CD14-positive monocyte (primary cell): ENCODE results near the gene AKAP9. TPM values are rescaled to one million over a fixed set of nuclear protein-coding genes. Genes with fewer than 3 reads are reported as not detected.
"Not testable (repeated sequence)": the region's sequence is repeated elsewhere in the genome, so short reads cannot be mapped to it uniquely, and the experiment has no call there.

ENCODE experiments used
- DNase-seq, 3 donors: peaks; one replicate each; pipeline ENCODE4 v3.0.0-alpha.2; 2011 to 2022
- H2AFZ ChIP-seq: 2 replicates; pipeline ENCODE4 v1.6.0; 2012; ENCODE audit warnings: mild to moderate bottlenecking, low read depth, low read length, inconsistent platforms; ENCODE audit not compliant: insufficient read depth, poor library complexity, severe bottlenecking
- H3K27ac ChIP-seq, 2 donors: 1 replicate in 1 of 2; 2 replicates in 1 of 2; pipeline ENCODE4 v1.5.1; 2012 to 2013; ENCODE audit warnings: low read length in 2 of 2, control low read depth in 1 of 2, inconsistent platforms in 1 of 2, low read depth in 1 of 2, mild to moderate bottlenecking in 1 of 2
- H3K27me3 ChIP-seq, 2 donors: one replicate each; pipeline versions ENCODE4 v1.6.0 to v1.6.1; 2011 to 2013; ENCODE audit warnings: low read length in 2 of 2; ENCODE audit not compliant: control insufficient read depth in 2 of 2, insufficient read depth in 2 of 2
- H3K36me3 ChIP-seq, 2 donors: replicated peaks in 1 of 2; 1 replicate in 1 of 2; 2 replicates in 1 of 2; pipeline versions ENCODE4 v1.5.1 to v1.6.1; 2012 to 2013; ENCODE audit warnings: low read length in 2 of 2, control low read depth in 1 of 2, inconsistent platforms in 1 of 2, mild to moderate bottlenecking in 1 of 2; ENCODE audit not compliant: insufficient read depth in 2 of 2, control insufficient read depth in 1 of 2
- H3K4me1 ChIP-seq, 2 donors: 1 replicate in 1 of 2; 2 replicates in 1 of 2; pipeline versions ENCODE4 v1.5.1 to v1.6.1; 2012 to 2013; ENCODE audit warnings: low read length in 2 of 2, control low read depth in 1 of 2, inconsistent platforms in 1 of 2, mild to moderate bottlenecking in 1 of 2, moderate library complexity in 1 of 2; ENCODE audit not compliant: insufficient read depth in 2 of 2, control insufficient read depth in 1 of 2
- H3K4me2 ChIP-seq: replicated peaks from 2 replicates; pipeline ENCODE3; 2012; ENCODE audit warnings: low read length, moderate library complexity, mild to moderate bottlenecking; ENCODE audit not compliant: poor library complexity, severe bottlenecking; ENCODE audit errors: extremely low read depth
- H3K4me3 ChIP-seq, 3 experiments: fragments of 200-600 bp in 1 of 3; sonication (generic) in 1 of 3; replicated peaks in 1 of 3; 1 replicate in 2 of 3; 2 replicates in 1 of 3; pipeline ENCODE4 v1.5.1; 2011 to 2013; ENCODE audit warnings: low read length in 3 of 3, mild to moderate bottlenecking in 3 of 3, control low read depth in 2 of 3, low read depth in 2 of 3, inconsistent platforms in 1 of 3, moderate library complexity in 1 of 3
- H3K79me2 ChIP-seq: 2 replicates; pipeline ENCODE4 v1.6.0; 2012; ENCODE audit warnings: mild to moderate bottlenecking, control low read depth, inconsistent platforms, low read length, moderate library complexity; ENCODE audit not compliant: insufficient read depth
- H3K9ac ChIP-seq: 2 replicates; pipeline ENCODE4 v1.6.0; 2017; ENCODE audit warnings: low read length, mild to moderate bottlenecking; ENCODE audit not compliant: insufficient read depth, poor library complexity, severe bottlenecking
- H3K9me3 ChIP-seq, 2 donors: replicated peaks in 1 of 2; 1 replicate in 1 of 2; 2 replicates in 1 of 2; pipeline versions ENCODE4 v1.5.1 to v1.6.1; 2012 to 2013; ENCODE audit warnings: low read length in 2 of 2, control low read depth in 1 of 2; ENCODE audit not compliant: control insufficient read depth in 1 of 2, insufficient read depth in 1 of 2
- H4K20me1 ChIP-seq: 2 replicates; pipeline ENCODE4 v1.6.0; 2012; ENCODE audit warnings: mild to moderate bottlenecking, low read length, control low read depth, moderate library complexity; ENCODE audit not compliant: insufficient read depth
- H3K27ac Mint-ChIP-seq, 7 donors: one replicate each; pipeline ENCODE4 v1.8.0; 2020; ENCODE audit warnings: mild to moderate bottlenecking in 7 of 7, mixed read lengths in 7 of 7, moderate library complexity in 6 of 7, inconsistent platforms in 2 of 7
- H3K27me3 Mint-ChIP-seq, 3 donors: one replicate each; pipeline ENCODE4 v1.8.0; 2021 to 2022; ENCODE audit warnings: low read depth in 3 of 3, mild to moderate bottlenecking in 3 of 3, mixed read lengths in 3 of 3, moderate library complexity in 3 of 3, inconsistent platforms in 1 of 3
- H3K36me3 Mint-ChIP-seq, 2 donors: one replicate each; pipeline ENCODE4 v1.8.0; 2020; ENCODE audit warnings: mixed read lengths in 2 of 2, inconsistent platforms in 1 of 2, mild to moderate bottlenecking in 1 of 2
- H3K4me1 Mint-ChIP-seq: one replicate; pipeline ENCODE4 v1.8.0; 2020; ENCODE audit warnings: mild to moderate bottlenecking, mixed read lengths
- H3K4me3 Mint-ChIP-seq, 2 donors: one replicate each; pipeline ENCODE4 v1.8.0; 2020; ENCODE audit warnings: mild to moderate bottlenecking in 2 of 2, mixed read lengths in 2 of 2, moderate library complexity in 1 of 2
- H3K9me3 Mint-ChIP-seq, 7 donors: one replicate each; pipeline ENCODE4 v1.8.0; 2020 to 2022; ENCODE audit warnings: mixed read lengths in 7 of 7, mild to moderate bottlenecking in 6 of 7, moderate library complexity in 6 of 7, inconsistent platforms in 2 of 7
- WGBS: methylation state at CpG from one replicate; pipeline ENCODE4 v1.1.5; 2013; ENCODE audit warnings: missing lambda C conversion rate; ENCODE audit not compliant: insufficient coverage; 5-methylcytosine and 5-hydroxymethylcytosine counted together
- intact Hi-C, 2 donors: fragments of 100-400 bp; cut with micrococcal nuclease; formaldehyde crosslinking; loops; one replicate each; pipeline versions ENCODE4 v1.15.0 to v1.15.1; 2023
- polyA plus RNA-seq, 3 donors: library from polyadenylated mRNA; depleted of rRNA in 1 of 3; unstranded in 2 of 3; stranded (reverse) in 1 of 3; fragments of 300-500 nt in 2 of 3; fragments of >200 nt in 1 of 3; fragmentation: Illumina TruSeq in 2 of 3; gene quantifications; 1 replicate in 2 of 3; 2 replicates in 1 of 3; pipeline ENCODE4 v1.2.3, GENCODE V29; 2012 to 2021
- TF ChIP-seq, protein P1 (sequence below): fragments of 200-600 bp; IDR thresholded peaks from one replicate; pipeline ENCODE4 v1.8.0; 2022; ENCODE audit warnings: antibody characterized with exemption, mild to moderate bottlenecking

The AKAP9 gene
- polyA plus RNA-seq, 3 donors, result 1.5 to 23.3 (median 7.3) TPM

DNA sequence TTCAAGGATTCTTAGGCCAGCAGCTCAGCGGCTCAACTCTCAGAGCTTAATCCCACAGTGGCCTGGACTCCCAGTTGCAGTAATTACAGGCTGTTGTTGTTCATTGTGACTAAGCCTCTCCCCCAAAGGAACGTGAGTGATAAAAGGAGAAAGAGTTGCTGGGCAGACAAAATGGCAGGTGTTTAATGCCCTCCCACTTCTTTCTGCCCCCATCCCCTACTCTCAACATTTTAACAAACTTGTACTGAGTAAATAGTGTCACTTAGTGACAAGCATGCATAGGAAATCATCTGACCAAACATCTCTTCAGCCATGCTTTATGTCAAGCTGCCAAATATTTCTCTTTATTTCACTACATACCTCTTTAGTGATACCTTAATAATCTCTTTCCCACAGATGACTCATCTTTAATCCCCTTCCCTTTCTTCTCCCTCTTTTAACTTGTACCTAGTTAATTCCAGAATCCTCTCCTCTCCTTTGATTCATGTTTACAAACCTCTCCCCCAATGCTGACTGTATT lies 47.8 kb upstream of the AKAP9 start:
- no peaks in the 10 kb centered on the region for H4K20me1 ChIP-seq
- H3K9ac ChIP-seq, result no peak overlapping the region
- no peaks in the 10 kb centered on the region for H3K4me1 ChIP-seq
- no CpG with 5 or more reads among the region's 2 CpGs for WGBS
- Mint-ChIP-seq H3K4me1 (no peaks in the 10 kb centered on the region), H3K27ac (no peak overlapping the region), H3K27me3 (peaks cover 0 to 3% (median 2%) of the 10 kb centered on the region in 3 donors), H3K9me3 (peaks cover 11 to 19% (median 13%) of the 10 kb centered on the region in 7 donors), H3K36me3 (no peaks in the 10 kb centered on the region), H3K4me3 (no peak overlapping the region)
- H3K4me3 ChIP-seq, result no peak overlapping the region
- H3K79me2 ChIP-seq, result no peaks in the 10 kb centered on the region
- no peak overlapping the region for H3K4me2 ChIP-seq
- no peak for DNase-seq
- no peak overlapping the region for H3K27ac ChIP-seq
- intact Hi-C loops, result no loop called here
- TF ChIP-seq, protein P1, sequence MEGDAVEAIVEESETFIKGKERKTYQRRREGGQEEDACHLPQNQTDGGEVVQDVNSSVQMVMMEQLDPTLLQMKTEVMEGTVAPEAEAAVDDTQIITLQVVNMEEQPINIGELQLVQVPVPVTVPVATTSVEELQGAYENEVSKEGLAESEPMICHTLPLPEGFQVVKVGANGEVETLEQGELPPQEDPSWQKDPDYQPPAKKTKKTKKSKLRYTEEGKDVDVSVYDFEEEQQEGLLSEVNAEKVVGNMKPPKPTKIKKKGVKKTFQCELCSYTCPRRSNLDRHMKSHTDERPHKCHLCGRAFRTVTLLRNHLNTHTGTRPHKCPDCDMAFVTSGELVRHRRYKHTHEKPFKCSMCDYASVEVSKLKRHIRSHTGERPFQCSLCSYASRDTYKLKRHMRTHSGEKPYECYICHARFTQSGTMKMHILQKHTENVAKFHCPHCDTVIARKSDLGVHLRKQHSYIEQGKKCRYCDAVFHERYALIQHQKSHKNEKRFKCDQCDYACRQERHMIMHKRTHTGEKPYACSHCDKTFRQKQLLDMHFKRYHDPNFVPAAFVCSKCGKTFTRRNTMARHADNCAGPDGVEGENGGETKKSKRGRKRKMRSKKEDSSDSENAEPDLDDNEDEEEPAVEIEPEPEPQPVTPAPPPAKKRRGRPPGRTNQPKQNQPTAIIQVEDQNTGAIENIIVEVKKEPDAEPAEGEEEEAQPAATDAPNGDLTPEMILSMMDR, result no peak
- H3K27me3 ChIP-seq, result no peaks in the 10 kb centered on the region
- H2AFZ ChIP-seq, result no peak overlapping the region
- H3K36me3 ChIP-seq, result no peaks in the 10 kb centered on the region
- H3K9me3 ChIP-seq, result peaks cover 0 to 13% of the 10 kb centered on the region in 2 donors

DNA sequence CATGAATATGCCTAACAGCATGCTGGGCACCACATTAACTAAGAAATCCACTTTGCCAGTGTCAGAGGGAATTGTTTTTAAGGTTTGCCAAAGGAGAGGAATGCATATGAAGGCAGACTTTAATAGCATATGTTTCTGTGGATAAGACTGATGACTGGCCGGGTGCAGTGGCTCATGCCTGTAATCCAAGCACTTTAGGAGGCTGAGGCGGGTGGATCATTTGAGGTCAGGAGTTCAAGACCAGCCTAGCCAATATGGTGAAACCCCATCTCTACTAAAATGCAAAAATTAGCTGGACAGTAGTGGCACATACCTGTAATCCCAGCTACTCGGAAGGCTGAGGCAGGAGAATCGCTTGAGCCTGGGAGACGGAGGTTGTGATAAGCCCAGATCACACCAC lies 47.0 kb upstream of the AKAP9 start:
- H4K20me1 ChIP-seq, H3K36me3 ChIP-seq, H3K4me1 Mint-ChIP-seq, H3K27ac ChIP-seq, H3K9me3 ChIP-seq, H2AFZ ChIP-seq, H3K4me2 ChIP-seq, intact Hi-C loops, H3K36me3 Mint-ChIP-seq, H3K4me3 Mint-ChIP-seq, H3K27me3 ChIP-seq, DNase-seq, H3K27ac Mint-ChIP-seq, H3K27me3 Mint-ChIP-seq, H3K4me1 ChIP-seq, H3K79me2 ChIP-seq, H3K4me3 ChIP-seq, H3K9ac ChIP-seq: not testable (repeated sequence)
- H3K9me3 Mint-ChIP-seq, result peaks cover 4 to 11% (median 8%) of the 10 kb centered on the region in 7 donors
- no CpG with 5 or more reads among the region's 5 CpGs for WGBS
